T-helper 1 cell (primary cell): ENCODE results near the gene HELZ2.

Experiments
- DNase-seq, 5 donors: peaks; one replicate each; pipeline ENCODE4 v3.0.0-alpha.2; 2012 to 2020

Gene HELZ2

DNA sequence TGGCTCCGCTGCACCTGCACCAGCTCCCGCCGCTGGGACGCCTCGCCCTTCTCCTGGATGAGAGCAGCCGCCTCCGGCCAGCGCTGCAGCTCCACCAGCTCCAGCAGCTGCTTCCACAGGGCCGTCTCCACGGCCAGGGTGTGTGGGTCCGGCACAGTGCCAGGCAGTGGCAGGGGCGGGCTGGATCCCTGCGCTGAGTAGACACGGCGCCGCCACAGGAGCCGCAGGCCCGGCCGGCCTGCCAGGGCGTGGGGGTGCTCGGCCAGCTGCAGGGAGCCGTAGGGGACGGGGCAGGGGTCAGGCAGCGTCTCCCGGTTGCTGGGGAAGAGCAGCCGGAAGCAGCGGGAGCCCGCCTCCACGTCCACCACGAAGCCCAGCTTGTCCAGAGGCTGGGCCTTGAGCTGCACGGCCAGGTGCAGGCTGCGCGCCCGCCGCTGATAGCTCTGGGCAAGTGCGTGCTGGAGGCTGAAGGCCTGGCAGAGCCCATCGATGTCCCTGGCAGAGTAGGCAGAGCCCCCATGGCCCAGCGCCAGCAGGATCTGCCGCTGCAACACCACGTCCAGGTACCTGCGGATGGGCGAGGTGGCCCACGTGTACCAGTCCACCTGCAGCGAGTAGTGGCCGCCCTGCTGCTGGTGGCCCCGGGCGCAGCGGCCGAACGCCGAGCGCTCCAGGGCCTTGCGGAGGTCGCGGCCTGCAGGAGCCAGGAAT, 10.7 kb downstream of the HELZ2 start:
- DNase-seq = no peak

DNA sequence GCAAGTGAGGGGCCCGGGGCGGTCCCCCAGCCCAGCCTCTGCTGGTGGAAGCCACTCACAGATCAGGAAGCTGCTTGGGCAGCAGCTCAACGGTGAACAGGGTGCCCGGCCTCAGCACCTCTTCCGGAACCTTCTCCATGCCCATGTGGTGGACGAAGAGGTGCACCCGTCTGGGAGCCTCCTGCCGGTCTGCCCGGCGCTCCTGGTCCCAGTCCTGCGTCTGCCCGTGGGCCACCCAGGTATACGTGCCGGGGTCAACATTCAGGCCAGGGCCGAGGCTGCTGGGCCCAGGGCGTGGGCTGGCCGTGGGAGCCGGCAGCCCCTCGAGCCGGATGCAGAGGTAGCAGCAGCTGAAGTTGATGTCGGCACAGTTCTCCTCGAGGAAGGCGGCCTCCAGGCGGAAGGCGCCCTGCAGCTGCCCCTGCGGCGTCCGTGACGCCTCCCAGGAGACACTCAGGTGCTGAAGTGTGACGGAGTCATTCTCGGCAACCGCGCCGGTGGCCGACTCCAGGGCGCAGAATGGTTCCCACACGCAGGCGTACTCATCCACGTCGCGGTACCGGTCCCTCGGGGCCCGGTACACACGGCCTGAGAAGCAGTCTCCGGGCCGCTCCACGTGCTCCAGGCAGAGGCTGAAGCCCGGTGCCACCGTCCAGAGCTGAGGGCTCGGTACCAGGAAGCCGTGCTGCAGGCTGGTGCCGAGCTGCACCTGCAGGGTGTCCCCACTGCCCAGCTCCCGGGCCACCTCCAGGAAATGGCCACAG, 11.4 kb downstream of the HELZ2 start:
- no peak for DNase-seq

DNA sequence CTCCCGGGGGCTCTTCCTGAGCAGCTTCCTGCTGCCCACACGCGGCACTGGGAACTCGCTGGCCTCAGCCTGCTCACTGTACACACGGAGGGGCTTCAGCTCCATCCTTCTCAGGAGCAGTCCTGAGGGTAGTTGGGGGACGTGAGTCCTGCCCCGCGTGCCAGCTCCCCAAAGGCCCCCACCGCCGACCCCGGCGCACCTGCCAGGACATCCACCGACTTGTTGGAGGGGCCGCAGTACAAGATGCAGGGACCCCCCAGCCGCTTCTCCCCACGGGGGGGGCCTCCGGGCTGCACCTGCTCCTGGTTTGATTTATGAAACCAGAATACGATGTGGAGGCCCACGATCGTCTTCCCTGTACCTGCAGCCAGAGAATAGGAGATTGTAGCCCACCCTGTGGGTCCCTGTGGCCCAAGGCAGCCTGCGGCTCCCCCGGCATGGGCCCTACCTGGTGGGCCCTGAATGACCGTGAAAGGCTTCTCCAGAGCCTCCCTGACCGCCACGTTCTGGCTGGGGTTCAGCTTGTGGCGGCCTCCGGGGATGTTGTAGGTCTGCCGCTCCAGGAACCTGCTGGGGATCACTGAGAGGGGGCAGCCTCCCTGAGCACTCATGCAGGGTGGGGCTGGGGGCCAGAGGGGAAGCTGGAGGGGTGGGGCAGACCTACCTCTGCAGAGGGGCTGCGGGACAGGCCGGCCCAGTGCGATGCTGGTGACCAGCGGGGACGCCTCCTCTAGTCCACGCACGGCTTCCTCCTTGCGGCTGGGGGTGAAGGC, 12.2 kb downstream of the HELZ2 start:
- DNase-seq = no peak

DNA sequence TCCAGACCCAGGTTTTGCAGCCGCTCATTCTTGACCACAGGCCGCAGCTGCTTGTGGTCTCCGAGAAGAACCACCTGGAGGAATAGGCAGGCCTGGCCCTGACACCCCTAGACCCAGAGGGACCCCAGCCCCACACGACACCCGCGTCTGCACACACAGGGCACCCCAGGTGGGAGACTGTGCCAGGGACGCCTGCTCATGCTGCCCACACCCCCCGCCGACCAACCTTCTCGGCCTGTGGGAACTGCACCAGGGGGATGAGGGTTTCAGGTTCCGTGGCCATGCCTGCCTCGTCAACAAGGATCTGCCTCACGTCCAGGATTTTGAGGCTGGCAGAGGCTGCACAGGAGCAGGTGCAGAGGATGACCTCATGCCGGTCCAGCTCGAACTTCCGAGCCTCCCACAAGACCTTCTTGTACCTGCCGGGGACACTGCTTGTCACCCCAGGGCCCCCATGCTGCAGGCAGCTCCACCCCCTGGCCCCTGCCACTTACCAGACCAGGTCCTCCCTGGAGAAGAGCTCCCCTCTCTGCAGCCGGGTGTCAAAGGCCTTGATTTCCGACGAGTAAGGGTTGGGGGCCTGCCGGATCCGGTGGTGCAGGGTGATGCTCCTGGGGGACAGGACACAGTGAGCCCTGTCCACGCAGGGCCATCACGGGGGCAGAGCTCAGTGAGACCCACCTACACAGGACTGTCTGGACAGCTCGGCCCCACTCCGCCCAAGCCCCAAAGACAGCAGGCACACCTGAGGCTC, 13.0 kb downstream of the HELZ2 start:
- no peak for DNase-seq

DNA sequence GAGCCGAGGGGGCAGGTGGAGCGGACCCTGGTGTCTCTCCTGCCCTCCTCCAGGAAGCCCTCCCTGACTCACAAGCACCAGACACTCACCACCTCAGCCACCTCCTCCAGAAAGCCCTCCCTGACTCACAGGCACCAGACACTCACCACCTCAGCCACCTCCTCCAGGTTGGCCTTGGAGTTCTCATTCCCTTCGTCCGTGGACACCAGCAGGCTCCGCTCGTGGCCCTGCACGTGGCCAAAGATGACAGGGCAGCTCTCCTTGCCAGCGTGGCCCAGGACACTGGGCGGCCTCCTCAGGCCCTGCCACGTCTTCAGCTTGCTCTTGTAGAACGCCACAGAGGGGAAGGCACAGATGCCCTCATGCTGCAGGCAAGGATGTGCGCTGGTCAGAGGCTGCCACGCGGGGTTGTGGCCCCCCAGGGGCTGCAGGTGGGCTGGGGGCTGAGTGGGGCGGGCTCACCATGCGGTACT, 13.7 kb downstream of the HELZ2 start:
- DNase-seq = no peak

DNA sequence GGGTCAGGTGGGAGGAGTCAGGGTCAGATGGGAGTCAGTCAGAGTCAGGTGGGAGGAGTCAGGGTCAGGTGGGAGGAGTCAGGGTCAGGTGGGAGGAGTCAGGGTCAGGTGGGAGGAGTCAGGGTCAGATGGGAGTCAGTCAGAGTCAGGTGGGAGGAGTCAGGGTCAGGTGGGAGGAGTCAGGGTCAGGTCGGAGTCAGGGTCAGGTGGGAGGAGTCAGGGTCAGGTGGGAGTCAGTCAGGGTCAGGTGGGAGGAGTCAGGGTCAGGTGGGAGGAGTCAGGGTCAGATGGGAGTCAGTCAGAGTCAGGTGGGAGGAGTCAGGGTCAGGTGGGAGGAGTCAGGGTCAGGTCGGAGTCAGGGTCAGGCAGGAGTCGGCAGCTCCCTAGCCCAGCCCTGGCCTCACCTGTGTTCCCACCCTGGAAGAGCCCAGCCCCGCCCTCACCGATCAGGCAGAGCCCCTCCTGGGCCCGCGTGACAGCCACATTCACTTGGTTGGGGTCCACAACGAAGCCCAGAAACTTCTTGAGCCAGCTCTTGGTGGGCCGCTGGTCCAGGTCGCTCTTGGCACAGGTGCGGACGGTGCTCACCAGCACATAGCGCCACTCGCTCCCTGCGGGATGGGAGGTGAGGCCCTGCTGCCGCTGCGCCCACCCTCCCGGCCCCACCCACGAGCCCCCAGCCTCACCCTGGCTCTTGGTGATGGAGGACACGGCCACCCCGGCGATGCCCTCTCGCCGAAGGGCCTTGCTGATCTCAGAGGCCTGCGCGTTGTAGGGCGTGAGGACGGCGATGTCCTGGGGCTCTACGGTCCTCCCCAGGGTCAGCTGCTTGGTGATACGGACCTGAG, 14.3 kb downstream of the HELZ2 start:
- DNase-seq = peak in 1 of 5 donors; percentile 55

DNA sequence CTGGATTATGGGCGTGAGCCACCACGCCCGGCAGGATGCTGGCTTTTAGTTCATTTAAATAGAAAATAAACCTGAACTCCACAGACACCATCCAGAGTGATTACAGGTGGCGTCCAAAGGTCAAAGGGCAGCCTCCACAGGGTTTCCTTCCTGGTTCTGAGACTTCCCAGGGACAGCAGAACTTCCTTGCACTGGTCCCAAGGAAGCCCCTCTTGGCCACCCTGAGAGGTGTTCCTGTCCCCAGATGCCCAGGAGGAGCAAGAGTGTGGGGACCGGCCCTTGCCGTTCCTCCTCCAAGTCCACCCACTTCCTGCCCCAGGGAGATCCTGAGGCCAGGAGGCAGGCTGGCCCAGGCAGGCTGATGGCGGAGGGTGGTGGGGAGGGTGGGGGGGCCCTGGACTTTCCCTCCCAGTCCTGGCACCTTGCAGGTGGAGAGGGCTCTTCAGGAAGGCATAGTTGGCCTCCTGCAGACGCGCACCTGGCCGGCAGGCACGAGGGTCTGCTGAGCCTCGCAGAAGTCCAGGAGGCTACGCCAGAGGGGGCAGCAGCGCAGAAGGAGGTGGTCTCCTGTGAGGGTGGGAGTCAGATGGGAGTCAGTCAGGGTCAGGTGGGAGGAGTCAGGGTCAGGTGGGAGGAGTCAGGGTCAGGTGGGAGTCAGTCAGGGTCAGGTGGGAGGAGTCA, 15.1 kb downstream of the HELZ2 start:
- DNase-seq = no peak

DNA sequence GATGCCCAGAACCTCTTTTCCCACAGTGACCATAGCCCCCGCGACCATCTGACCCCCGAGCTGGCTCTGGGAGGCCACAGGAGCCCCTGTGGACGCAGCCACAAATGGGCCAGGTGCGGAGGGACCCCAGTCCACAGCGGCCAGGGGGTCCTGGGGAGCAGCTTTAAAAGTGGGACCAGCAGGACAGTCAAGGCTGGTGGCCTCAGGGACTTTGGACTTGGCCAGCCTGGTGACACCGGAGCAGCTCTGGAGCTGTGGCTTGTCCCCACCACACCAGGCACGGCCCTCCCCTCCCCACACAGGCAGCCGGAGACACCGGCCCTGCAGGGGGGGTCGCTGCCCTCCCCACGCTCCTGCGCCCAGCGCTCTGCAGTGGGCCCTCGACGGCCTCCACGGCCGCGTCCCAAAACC, 16.6 kb downstream of the HELZ2 start:
- DNase-seq = no peak

DNA sequence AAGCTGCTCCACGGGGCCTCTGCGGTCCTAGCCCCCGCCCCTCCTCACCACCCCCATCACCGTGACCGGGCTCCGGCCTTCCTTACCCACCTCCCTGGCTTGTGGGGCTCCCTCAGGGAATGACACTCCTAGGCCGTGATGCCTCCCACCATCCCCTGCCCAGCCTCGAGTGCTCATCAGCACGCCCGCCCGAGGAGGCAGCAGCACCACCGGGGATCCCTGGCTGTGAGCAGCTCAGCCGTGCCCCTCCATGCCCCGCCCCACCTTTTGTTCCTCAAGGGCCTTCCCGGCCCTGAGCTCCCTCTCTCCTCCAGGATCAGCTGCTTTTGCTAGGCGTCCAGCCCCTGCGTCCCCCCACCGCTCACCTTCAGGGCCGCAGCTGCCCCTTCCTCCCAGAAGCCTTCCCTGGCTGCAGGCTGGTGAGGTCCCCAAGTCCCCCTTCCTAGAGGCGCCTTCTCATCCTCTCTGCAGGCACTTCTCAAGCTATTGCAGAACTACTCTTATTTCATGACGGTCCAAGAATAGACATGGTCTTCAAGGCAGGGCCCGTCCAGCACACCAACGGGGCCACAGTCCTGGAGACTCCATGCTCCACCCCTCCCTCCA, 17.1 kb downstream of the HELZ2 start:
- DNase-seq = no peak

DNA sequence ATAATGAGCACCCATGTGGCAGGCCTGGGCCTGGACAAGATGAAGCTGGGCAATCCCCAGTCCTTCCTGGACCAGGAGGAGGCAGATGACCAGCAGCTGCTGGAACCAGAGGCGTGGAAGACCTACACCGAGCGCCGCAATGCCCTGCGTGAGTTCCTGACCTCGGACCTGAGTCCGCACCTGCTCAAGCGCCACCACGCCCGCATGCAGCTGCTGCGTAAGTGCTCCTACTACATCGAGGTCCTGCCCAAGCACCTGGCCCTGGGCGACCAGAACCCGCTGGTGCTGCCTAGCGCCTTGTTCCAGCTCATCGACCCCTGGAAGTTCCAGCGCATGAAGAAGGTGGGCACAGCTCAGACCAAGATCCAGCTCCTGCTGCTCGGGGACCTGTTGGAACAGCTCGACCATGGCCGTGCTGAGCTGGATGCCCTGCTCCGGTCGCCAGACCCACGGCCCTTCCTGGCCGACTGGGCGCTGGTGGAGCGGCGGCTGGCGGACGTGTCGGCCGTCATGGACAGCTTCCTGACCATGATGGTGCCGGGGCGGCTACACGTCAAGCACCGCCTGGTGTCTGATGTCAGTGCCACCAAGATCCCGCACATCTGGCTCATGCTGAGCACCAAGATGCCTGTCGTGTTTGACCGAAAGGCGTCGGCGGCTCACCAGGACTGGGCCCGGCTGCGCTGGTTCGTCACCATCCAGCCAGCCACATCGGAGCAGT, 18.2 kb downstream of the HELZ2 start:
- no peak for DNase-seq

DNA sequence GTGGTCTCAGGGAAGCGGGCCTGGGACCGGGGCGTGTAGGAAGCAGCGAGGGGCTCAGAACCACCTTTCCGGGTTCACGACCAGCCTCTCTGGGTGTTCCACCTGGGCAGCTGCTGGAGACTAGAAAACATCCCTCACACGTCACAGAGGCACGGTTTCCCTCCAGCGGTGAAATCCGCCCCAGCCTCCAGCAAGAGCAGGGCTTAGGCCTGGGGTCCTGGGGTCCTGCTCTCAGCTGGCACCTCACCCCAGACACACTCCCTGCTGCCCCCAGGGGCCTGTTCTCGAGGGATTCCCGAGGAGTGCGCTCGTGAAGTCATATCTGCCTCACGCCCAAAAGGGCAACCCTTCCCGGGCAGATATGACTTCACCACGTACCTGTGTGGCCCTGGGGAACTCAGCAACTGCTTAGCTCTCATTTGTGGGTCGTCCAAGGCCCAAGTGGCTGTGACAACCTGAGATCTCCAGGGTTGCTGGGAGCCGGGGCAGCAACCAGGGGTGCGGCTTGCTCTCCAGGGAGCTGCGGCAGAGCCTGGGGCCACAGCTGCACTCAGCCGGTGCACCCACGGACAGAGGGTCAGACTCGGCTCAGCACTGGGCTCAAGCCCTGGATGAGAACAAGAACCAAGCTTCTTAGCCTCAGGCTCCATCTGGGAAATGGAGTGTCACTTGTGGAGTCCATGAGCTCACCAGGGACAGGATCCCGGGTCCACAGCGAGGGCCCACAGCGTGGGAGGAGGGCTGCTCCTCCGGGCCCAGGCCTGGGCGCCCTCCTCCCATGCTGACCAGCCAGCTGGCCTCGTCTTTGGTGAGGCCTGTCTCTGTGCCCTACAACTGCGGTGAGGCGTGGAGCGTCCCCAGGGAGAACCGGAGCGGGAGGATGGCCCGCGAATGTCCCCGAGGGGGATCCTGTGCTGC, 19.4 kb downstream of the HELZ2 start:
- DNase-seq = no peak

DNA sequence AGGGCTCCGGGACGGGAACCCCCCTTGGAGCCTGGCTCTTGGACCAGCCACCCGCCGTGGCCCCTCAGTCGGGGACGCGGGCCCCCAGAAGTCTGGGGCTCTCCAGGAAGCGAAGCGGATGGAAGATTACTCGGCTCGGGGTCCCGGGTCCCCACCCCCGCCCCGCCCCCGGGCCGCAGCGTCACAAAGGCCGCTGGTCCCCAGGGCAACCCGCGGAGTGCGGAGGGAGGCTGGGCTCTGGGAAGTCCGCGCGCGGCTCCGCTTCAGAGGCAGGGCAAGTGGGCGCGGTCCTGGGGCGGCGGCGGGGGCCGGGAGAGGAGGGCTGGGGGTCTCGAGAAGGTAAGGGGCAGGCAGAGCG, 20.1 kb downstream of the HELZ2 start, which contains the start of gene FNDC11:
Gene FNDC11, plus strand, starts transcription at position 227 of the 358 bp plus-strand sequence. CDS start 1,505 bp downstream, outside the sequence.
- DNase-seq = peak in 3 of 5 donors; percentile 34 to 54 (median 37)

DNA sequence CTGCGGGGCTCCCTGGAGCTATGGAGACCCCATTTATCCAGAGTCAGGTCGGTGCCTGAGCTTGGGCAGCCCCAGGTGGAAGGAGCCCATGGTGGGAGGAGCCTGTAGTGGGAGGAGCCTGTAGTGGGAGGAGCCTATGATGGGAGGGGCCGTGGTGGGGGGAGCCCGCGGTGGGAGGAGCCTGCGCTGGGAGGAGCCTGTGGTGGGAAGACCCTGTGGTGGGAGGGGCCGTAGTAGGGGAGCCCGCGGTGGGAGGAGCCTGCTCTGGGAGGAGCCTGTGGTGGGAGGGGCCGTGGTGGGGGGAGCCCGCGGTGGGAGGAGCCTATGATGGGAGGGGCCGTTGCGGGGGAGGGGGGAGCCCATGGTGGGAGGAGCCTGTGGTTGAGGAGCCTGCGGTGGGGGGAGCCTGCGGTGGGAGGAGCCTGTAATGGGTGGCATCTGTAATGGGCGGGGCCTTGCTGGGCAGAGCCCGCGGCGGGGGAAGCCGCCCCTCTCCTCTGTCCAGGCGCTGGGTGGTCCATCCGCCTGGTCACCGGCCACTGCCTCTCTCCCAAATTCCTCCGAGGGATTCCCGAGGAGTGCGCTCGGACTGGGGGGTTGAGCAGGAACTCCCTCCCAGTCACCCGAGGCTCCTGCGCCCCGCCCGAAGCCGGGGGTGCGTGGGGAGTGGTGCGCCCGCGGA, 20.6 kb downstream of the HELZ2 start:
- peak; percentile 77 to 94 (median 93) for DNase-seq

DNA sequence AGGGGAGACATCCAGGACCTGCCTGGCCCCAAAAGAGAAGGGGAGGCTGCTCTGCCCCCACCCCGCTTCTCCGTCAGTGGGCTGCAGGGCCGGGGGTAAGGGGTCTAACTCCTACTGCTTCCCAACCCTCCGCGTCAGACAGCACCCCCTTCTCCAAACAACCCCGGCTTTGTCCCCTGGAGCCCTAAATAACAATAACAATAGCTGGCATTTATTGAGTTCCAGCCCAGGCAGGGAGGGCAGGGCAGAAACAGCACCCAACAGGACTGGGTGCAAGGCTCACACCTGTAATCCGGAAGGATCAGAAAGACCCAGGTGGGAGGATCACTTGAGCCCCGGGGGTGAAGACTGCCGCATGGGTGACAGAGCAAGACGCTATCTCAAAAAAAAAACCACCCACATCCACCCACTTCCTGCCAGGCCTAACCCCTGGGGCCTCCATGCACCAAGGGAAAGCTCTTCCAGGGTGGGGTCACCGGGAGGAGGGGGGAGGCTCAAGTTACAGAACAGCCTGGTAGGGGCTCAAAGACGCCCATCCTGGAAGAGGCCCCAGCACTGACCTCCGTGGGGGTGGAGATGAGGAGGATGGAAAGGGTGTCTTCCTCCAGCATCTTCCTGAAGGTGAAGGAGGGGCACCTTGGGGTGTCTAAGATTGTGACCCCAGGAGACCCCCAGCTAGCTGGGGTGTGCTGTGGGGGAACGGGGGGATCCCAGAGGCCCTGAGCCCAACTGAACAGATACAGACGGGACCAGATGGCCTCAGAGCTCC, 21.4 kb downstream of the HELZ2 start:
- peak in 4 of 5 donors; percentile 36 to 74 (median 42) for DNase-seq

DNA sequence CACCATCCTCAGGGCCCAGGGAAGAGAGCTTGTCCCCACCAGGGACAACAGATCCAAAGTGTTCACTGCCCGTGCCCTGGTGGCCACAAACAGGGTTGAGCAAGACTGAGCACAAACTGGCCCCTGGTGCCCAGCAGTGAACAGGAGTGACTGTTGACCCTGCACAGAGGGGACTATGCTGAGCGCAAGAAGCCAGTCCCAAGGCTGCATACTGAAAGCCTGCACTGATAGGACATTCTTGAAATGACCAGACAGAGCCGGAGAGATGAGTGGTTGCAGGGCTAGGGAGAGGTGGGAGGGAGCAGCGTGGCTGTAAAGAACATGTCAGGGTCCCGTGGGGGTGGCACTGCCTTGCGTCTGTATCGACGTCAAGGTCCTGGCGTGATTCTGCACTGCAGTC, 23.0 kb downstream of the HELZ2 start:
- DNase-seq = no peak

DNA sequence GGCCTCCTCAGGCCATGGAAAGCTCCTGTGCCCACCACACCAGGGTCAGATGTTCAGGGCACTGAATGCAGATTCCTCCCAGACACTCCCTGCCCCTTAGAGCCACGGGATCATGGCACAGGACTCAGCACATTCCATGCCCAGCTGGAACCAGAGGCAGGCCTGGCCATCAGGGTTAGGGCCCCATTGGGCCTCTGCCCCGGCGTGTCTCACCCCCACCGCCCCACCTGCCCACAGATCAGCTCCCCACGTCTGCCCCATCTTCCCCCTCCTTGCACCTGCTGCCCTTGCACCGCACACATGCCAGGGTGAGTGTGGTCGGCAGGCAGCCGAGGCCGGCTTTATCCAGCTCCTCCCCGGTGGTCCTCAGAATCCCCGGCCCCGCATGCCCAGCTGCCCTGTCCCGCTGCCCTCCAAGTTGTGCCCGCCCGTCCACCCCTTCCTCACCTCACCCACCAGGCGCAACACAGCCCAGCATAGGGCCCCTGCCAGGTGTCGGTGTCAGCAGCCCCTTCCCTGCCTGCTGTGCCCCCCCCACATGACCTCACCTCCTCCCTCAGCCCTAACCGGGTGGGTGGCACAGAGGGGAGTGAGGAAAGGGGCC, 24.3 kb downstream of the HELZ2 start:
- DNase-seq = no peak

DNA sequence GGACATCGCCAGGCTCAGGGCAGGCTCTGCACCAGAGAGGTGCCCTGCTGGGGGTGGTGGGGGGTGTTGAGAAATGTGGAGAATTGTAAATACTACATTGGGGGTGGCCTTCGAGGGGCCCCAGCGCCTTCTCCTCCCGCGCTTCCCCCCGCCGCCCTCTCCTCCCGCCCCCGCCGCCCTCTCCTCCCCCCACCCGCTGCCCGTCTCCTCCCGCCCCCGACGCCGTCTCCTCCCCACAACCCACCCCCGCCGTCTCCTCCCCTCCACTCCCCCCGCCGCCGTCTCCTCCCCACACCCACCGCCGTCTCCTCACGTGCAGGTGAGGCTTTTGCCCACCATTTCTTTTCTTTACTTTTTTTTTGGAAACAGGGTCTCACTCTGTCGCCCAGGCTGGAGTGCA, 25.0 kb downstream of the HELZ2 start:
- no peak for DNase-seq
